IMR-90 (cell line): ENCODE data around the gene MINDY3. TPM values are rescaled to one million over a fixed set of nuclear protein-coding genes. Genes with fewer than 3 reads are reported as not detected.

ENCODE experiments used
- ATAC-seq: fragments of 200-7000 bp; cut with Tn5 transposase; 2 replicates; pipeline ENCODE4 v1.9.1; 2020; ENCODE audit warnings: low read depth, mild to moderate bottlenecking, moderate library complexity
- BruUV-seq: library from RNA; stranded (reverse); fragments of 400-500 nt; replicated peaks from 2 replicates; lab custom pipeline; 2021; lab: Mats Ljungman, UMichigan
- CTCF ChIA-PET: fragments of 300-600 bp; formaldehyde crosslinking; extraction: SDS; loops from one replicate; lab custom pipeline; 2021; ENCODE audit warnings: antibody characterized with exemption; lab: Yijun Ruan, JAX
- POLR2A ChIA-PET: fragments of 300-600 bp; sonication (Branson Sonifier 250); formaldehyde crosslinking; loops from one replicate; lab custom pipeline; 2022; ENCODE audit warnings: antibody characterized with exemption; ENCODE audit not compliant: unreplicated experiment; lab: Charles Lee
- DNase-seq: peaks from one replicate; pipeline ENCODE4 v3.0.0; 2013
- H2AFZ ChIP-seq: replicated peaks from 2 replicates; pipeline ENCODE3; 2013; ENCODE audit warnings: low read length, mild to moderate bottlenecking; ENCODE audit not compliant: poor library complexity
- H2AK5ac ChIP-seq: 2 replicates; pipeline ENCODE4 v1.6.1; 2013; ENCODE audit warnings: low read depth, low read length, inconsistent platforms
- H2AK9ac ChIP-seq: replicated peaks from 2 replicates; pipeline ENCODE3; 2013; ENCODE audit warnings: mild to moderate bottlenecking, low read depth, low read length, moderate library complexity; ENCODE audit not compliant: poor library complexity
- H2BK120ac ChIP-seq: 2 replicates; pipeline ENCODE4 v1.6.1; 2013; ENCODE audit warnings: low read depth, low read length, inconsistent platforms
- H2BK15ac ChIP-seq: 3 replicates; pipeline ENCODE4 v1.6.1; 2013; ENCODE audit warnings: low read depth, low read length, inconsistent platforms
- H2BK20ac ChIP-seq: 2 replicates; pipeline ENCODE4 v1.6.1; 2013; ENCODE audit warnings: low read depth, mild to moderate bottlenecking, inconsistent platforms, low read length, moderate library complexity
- H2BK5ac ChIP-seq: 2 replicates; pipeline ENCODE4 v1.6.1; 2013; ENCODE audit warnings: mild to moderate bottlenecking, low read depth, low read length, inconsistent platforms; ENCODE audit not compliant: poor library complexity, severe bottlenecking
- H3K14ac ChIP-seq: replicated peaks from 2 replicates; pipeline ENCODE4 v1.6.1; 2013; ENCODE audit warnings: low read depth, low read length, inconsistent platforms
- H3K18ac ChIP-seq: 2 replicates; pipeline ENCODE4 v1.6.1; 2013; ENCODE audit warnings: low read depth, low read length, control low read depth
- H3K23ac ChIP-seq: 2 replicates; pipeline ENCODE4 v1.6.1; 2013; ENCODE audit warnings: low read depth, low read length, inconsistent platforms
- H3K27ac ChIP-seq: 2 replicates; pipeline ENCODE4 v1.5.1; 2013; ENCODE audit warnings: mild to moderate bottlenecking, control low read depth, low read length; ENCODE audit not compliant: insufficient read depth
- H3K27me3 ChIP-seq: 2 replicates; pipeline ENCODE4 v1.6.1; 2013; ENCODE audit warnings: low read length; ENCODE audit not compliant: control insufficient read depth, insufficient read depth
- H3K36me3 ChIP-seq: 2 replicates; pipeline ENCODE4 v1.6.1; 2013; ENCODE audit warnings: low read length, mixed read lengths; ENCODE audit not compliant: control insufficient read depth, insufficient read depth
- H3K4ac ChIP-seq: 2 replicates; pipeline ENCODE4 v1.6.1; 2013; ENCODE audit warnings: low read depth, low read length, inconsistent platforms
- H3K4me1 ChIP-seq: 2 replicates; pipeline ENCODE4 v1.6.1; 2013; ENCODE audit warnings: low read length, mixed read lengths; ENCODE audit not compliant: control insufficient read depth, insufficient read depth
- H3K4me2 ChIP-seq: 2 replicates; pipeline ENCODE4 v1.6.1; 2013; ENCODE audit warnings: low read depth, mild to moderate bottlenecking, control low read depth, low read length, moderate library complexity
- H3K4me3 ChIP-seq: 2 replicates; pipeline ENCODE4 v1.5.1; 2013; ENCODE audit warnings: low read depth, mild to moderate bottlenecking, control low read depth, low read length, moderate library complexity; ENCODE audit not compliant: insufficient read depth
- H3K56ac ChIP-seq: 2 replicates; pipeline ENCODE4 v1.6.1; 2013; ENCODE audit warnings: low read length, inconsistent platforms; ENCODE audit not compliant: insufficient read depth; ENCODE audit errors: extremely low read depth
- H3K79me1 ChIP-seq, 2 experiments: 2 replicates each; pipeline ENCODE4 v1.6.1; 2013; ENCODE audit warnings: low read length in 2 of 2, inconsistent platforms in 1 of 2, low read depth in 1 of 2
- H3K9ac ChIP-seq: 2 replicates; pipeline ENCODE4 v1.6.1; 2013; ENCODE audit warnings: low read depth, low read length, control low read depth
- H3K9me1 ChIP-seq: 2 replicates; pipeline ENCODE4 v1.6.1; 2013; ENCODE audit warnings: low read length, inconsistent platforms; ENCODE audit not compliant: insufficient read depth
- H3K9me3 ChIP-seq: 2 replicates; pipeline ENCODE4 v1.6.1; 2013; ENCODE audit warnings: low read length; ENCODE audit not compliant: control insufficient read depth, insufficient read depth
- H4K20me1 ChIP-seq: 2 replicates; pipeline ENCODE4 v1.6.1; 2013; ENCODE audit warnings: low read length, inconsistent platforms; ENCODE audit not compliant: insufficient read depth
- H4K5ac ChIP-seq: 2 replicates; pipeline ENCODE4 v1.6.1; 2013; ENCODE audit warnings: mild to moderate bottlenecking, low read depth, low read length, control low read depth
- H4K8ac ChIP-seq, 2 experiments: 2 replicates each; pipeline ENCODE4 v1.6.1; 2013; ENCODE audit warnings: low read depth in 2 of 2, low read length in 2 of 2, control low read depth in 1 of 2, inconsistent platforms in 1 of 2
- H4K91ac ChIP-seq: 2 replicates; pipeline ENCODE4 v1.6.1; 2013; ENCODE audit warnings: low read depth, low read length, inconsistent platforms; ENCODE audit not compliant: insufficient read depth
- BHLHE40 ChIP-seq: fragments of 150-350 bp; IDR thresholded peaks from 2 replicates; pipeline ENCODE4 v1.6.1; 2016; ENCODE audit warnings: mild to moderate bottlenecking, low read depth, low read length
- CEBPB ChIP-seq: IDR thresholded peaks from 2 replicates; pipeline ENCODE4 v1.6.1; 2012; ENCODE audit warnings: low read depth, low read length, improper control_type of control experiment
- CHD1 ChIP-seq: IDR thresholded peaks from 2 replicates; pipeline ENCODE4 v1.6.1; 2012; ENCODE audit warnings: low read depth, low read length, improper control_type of control experiment
- CTCF ChIP-seq: conservative IDR thresholded peaks from 2 replicates; pipeline ENCODE4 v1.5.1; 2012; ENCODE audit warnings: mild to moderate bottlenecking, low read depth, low read length, improper control_type of control experiment
- ELK1 ChIP-seq: fragments of 150-350 bp; IDR thresholded peaks from 2 replicates; pipeline ENCODE4 v1.6.1; 2016; ENCODE audit warnings: low read depth, mild to moderate bottlenecking, low read length, moderate library complexity, borderline replicate concordance
- FOS ChIP-seq: fragments of 150-350 bp; IDR thresholded peaks from 2 replicates; pipeline ENCODE4 v1.6.1; 2016; ENCODE audit warnings: low read depth, low read length
- MAFK ChIP-seq: IDR thresholded peaks from 2 replicates; pipeline ENCODE4 v1.6.1; 2012; ENCODE audit warnings: low read depth, low read length, improper control_type of control experiment
- MAZ ChIP-seq: IDR thresholded peaks from 2 replicates; pipeline ENCODE4 v1.6.1; 2012; ENCODE audit warnings: low read depth, mild to moderate bottlenecking, low read length, improper control_type of control experiment, moderate library complexity, borderline replicate concordance
- MXI1 ChIP-seq: IDR thresholded peaks from 2 replicates; pipeline ENCODE4 v1.6.1; 2012; ENCODE audit warnings: low read depth, mild to moderate bottlenecking, low read length, moderate library complexity, borderline replicate concordance
- NFE2L2 ChIP-seq: fragments of 150-350 bp; IDR thresholded peaks from 2 replicates; pipeline ENCODE4 v1.6.1; 2016; ENCODE audit warnings: low read depth, mild to moderate bottlenecking, low read length
- POLR2A ChIP-seq: IDR thresholded peaks from 2 replicates; pipeline ENCODE4 v1.6.1; 2012; ENCODE audit warnings: mild to moderate bottlenecking, low read depth, low read length
- RAD21 ChIP-seq: IDR thresholded peaks from 2 replicates; pipeline ENCODE4 v1.6.1; 2012; ENCODE audit warnings: low read length, improper control_type of control experiment
- RCOR1 ChIP-seq: IDR thresholded peaks from 2 replicates; pipeline ENCODE4 v1.6.1; 2012; ENCODE audit warnings: mild to moderate bottlenecking, low read length, improper control_type of control experiment; ENCODE audit not compliant: insufficient replicate concordance
- RFX5 ChIP-seq: IDR thresholded peaks from 2 replicates; pipeline ENCODE4 v1.8.0; 2012; ENCODE audit warnings: low read depth, mild to moderate bottlenecking, low read length, moderate library complexity
- SMC3 ChIP-seq: fragments of 150-350 bp; IDR thresholded peaks from 2 replicates; pipeline ENCODE4 v1.6.1; 2016; ENCODE audit warnings: low read depth, mild to moderate bottlenecking, antibody characterized with exemption, low read length, moderate library complexity
- USF2 ChIP-seq: fragments of 150-350 bp; IDR thresholded peaks from 2 replicates; pipeline ENCODE4 v1.6.1; 2017; ENCODE audit warnings: mild to moderate bottlenecking, antibody characterized with exemption, low read length, low read depth
- WGBS, 2 experiments: methylation state at CpG; one replicate each; pipeline versions ENCODE4 v1.1.5 to v1.1.7; 2013; ENCODE audit warnings: missing lambda C conversion rate in 2 of 2; ENCODE audit not compliant: insufficient read length in 1 of 2; ENCODE audit errors: extremely low coverage in 2 of 2; 5-methylcytosine and 5-hydroxymethylcytosine counted together
- dilution Hi-C: fragments of 300-500 bp; cut with HindIII; formaldehyde crosslinking; loops from one replicate; pipeline ENCODE4 v1.14.3; 2018; ENCODE audit warnings: low sequenced_read_pairs; ENCODE audit not compliant: unreplicated experiment
- in situ Hi-C: fragments of 300-500 bp; cut with MboI; formaldehyde crosslinking; loops from 3 replicates; pipeline ENCODE4 v1.14.3; 2019; ENCODE audit warnings: low sequenced_read_pairs, inconsistent platforms, mixed read lengths
- intact Hi-C: fragments of 100-400 bp; cut with micrococcal nuclease; formaldehyde crosslinking; loops from 2 replicates; pipeline ENCODE4 v1.10.0; 2022
- polyA plus RNA-seq, 3 experiments: library from polyadenylated mRNA; depleted of rRNA; stranded (reverse); fragments of >200 nt; gene quantifications; 2 replicates each; pipeline ENCODE4 v1.2.3, GENCODE V29; 2012; ENCODE audit warnings: low replicate concordance in 1 of 3
- total RNA-seq: library from RNA; depleted of rRNA; stranded (reverse); fragments of >200 nt; gene quantifications from 2 replicates; pipeline ENCODE4 v1.2.3, GENCODE V29; 2012

The MINDY3 gene
- total and polyA plus RNA-seq, 2 of the 4 experiments (the other 2 are of a cell fraction): 13.9 to 14.5 TPM

- no TSS peak for BruUV-seq
- H2AK9ac ChIP-seq: no peak overlapping the region
- H3K4me3 ChIP-seq: no peak overlapping the region
- DNase-seq: no peak
- H3K4me1 ChIP-seq: no peaks in the 10 kb centered on the region
- H3K79me1 ChIP-seq: no peaks in the 10 kb centered on the region
- H2AFZ ChIP-seq: no peak overlapping the region
- POLR2A ChIA-PET: no interaction called here
- H3K9ac ChIP-seq: no peak overlapping the region
- H2BK15ac ChIP-seq: no peak overlapping the region
- H3K4me2 ChIP-seq: no peak overlapping the region
- in situ Hi-C loops (no loop called here), intact Hi-C loops (no loop called here), dilution Hi-C loops (no loop called here)
- TF ChIP-seq CEBPB (no peak), BHLHE40 (no peak), ELK1 (no peak), MXI1 (no peak), RCOR1 (no peak), MAZ (no peak), NFE2L2 (no peak), RAD21 (no peak), USF2 (no peak), CHD1 (no peak), SMC3 (no peak), CTCF (no peak), MAFK (no peak), POLR2A (no peak), FOS (no peak), RFX5 (no peak)
- no peak overlapping the region for H2BK20ac ChIP-seq
- H3K36me3 ChIP-seq: no peaks in the 10 kb centered on the region
- no peak overlapping the region for H3K23ac ChIP-seq
- peaks cover 3% of the 10 kb centered on the region; the same call in 1 of the 2 replicates for H3K27me3 ChIP-seq
- no peak overlapping the region for H4K5ac ChIP-seq
- no peak overlapping the region for H3K56ac ChIP-seq
- no peak overlapping the region for H2BK120ac ChIP-seq
- H2AK5ac ChIP-seq: no peak overlapping the region
- no peak overlapping the region for H3K27ac ChIP-seq
- H4K91ac ChIP-seq: no peak overlapping the region
- no peak overlapping the region for H4K8ac ChIP-seq
- no peaks in the 10 kb centered on the region for H3K9me1 ChIP-seq
- CTCF ChIA-PET: no interaction called here
- WGBS, 2 experiments: no CpG with 5 or more reads among the region's 1 CpG
- no peak overlapping the region for H3K18ac ChIP-seq
- H2BK5ac ChIP-seq: no peak overlapping the region
- no peak overlapping the region for H3K4ac ChIP-seq
- no peaks in the 10 kb centered on the region for H4K20me1 ChIP-seq
- H3K14ac ChIP-seq: no peak overlapping the region
- no peak for ATAC-seq
- H3K9me3 ChIP-seq: no peaks in the 10 kb centered on the region
Observed at GRCh38 chr10:15871823-15872222, 11.5 kb upstream of the MINDY3 start.
